A549 (cell line): Measurements from ENCODE around the gene MAN1C1.

Experiments used
- CHD4 ChIP-seq: fragments of 200-600 bp; sonication (generic); IDR thresholded peaks from 2 replicates; pipeline ENCODE4 v1.6.1; 2016; ENCODE audit warnings: antibody characterized with exemption, mild to moderate bottlenecking, borderline replicate concordance
- CTCF ChIP-seq: fragments of >200 bp; sonication (Bioruptor Twin); formaldehyde crosslinking; IDR thresholded peaks from 3 replicates; pipeline ENCODE4 v1.5.1; 2016
- POLR2A ChIP-seq: IDR thresholded peaks from 2 replicates; pipeline ENCODE4 v1.6.1; 2012; ENCODE audit warnings: mild to moderate bottlenecking, low read length
- RARB ChIP-seq: fragments of 250-450 bp; sonication (Bioruptor Pico); IDR thresholded peaks from 2 replicates; pipeline ENCODE4 v1.8.0; 2021; ENCODE audit warnings: mild to moderate bottlenecking, moderate library complexity
- RNF2 ChIP-seq: fragments of 200-600 bp; sonication (generic); IDR thresholded peaks from 2 replicates; pipeline ENCODE4 v1.6.1; 2016; ENCODE audit warnings: low read depth, mild to moderate bottlenecking, antibody characterized with exemption, moderate library complexity, borderline replicate concordance
- USF2 ChIP-seq: fragments of 450-650 bp; IDR thresholded peaks from 2 replicates; pipeline ENCODE4 v1.6.1; 2014; ENCODE audit warnings: antibody characterized with exemption

GRCh38 chr1:25813734-25814471, 197.3 kb downstream of the MAN1C1 start:
- TF ChIP-seq CTCF (no peak), CHD4 (no peak), POLR2A (no peak), RARB (CRISPR knock-in tag) (no peak), RNF2 (no peak), USF2 (no peak)
